NB4 (cell line): ENCODE measurements around the gene SIGLEC12.

Experiments used
- POLR2A ChIP-seq: IDR thresholded peaks from 2 replicates; pipeline ENCODE4 v1.6.1; 2011; ENCODE audit warnings: mild to moderate bottlenecking; ENCODE audit not compliant: insufficient read length; ENCODE audit errors: extremely low read depth
- TF ChIP-seq, protein P1 (sequence below): IDR thresholded peaks from one replicate; pipeline ENCODE4 v1.5.1; 2012; ENCODE audit warnings: low read depth, low read length

DNA sequence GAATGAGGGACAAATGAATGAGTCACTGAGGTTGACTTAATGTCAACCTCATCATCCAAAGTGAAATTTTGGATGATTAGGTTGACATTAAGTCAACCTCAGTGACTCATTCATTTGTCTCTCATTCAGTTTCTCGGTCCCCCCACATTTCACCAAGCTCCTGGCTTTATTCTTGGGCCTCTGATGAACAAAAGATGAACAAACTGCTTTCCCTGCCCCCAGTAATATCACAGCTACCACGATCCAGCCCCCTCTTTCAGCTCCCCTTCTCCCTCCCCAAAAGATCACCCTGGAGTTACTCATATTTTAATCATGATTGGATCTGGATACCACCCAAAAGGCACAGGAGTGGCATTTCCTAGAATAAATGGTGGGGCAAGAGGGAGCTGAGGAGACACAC, 12.5 kb downstream of the SIGLEC12 start:
- no peak for TF ChIP-seq POLR2A
- TF ChIP-seq, protein P1, sequence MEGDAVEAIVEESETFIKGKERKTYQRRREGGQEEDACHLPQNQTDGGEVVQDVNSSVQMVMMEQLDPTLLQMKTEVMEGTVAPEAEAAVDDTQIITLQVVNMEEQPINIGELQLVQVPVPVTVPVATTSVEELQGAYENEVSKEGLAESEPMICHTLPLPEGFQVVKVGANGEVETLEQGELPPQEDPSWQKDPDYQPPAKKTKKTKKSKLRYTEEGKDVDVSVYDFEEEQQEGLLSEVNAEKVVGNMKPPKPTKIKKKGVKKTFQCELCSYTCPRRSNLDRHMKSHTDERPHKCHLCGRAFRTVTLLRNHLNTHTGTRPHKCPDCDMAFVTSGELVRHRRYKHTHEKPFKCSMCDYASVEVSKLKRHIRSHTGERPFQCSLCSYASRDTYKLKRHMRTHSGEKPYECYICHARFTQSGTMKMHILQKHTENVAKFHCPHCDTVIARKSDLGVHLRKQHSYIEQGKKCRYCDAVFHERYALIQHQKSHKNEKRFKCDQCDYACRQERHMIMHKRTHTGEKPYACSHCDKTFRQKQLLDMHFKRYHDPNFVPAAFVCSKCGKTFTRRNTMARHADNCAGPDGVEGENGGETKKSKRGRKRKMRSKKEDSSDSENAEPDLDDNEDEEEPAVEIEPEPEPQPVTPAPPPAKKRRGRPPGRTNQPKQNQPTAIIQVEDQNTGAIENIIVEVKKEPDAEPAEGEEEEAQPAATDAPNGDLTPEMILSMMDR: no peak
